Mesodermal cell (in vitro differentiated cells): ENCODE measurements around the gene BOLA2.
"Not testable (repeated sequence)": the region's sequence is repeated elsewhere in the genome, so short reads cannot be mapped to it uniquely, and the experiment has no call there.

Experiments used
- H3K27ac ChIP-seq: 2 replicates; pipeline ENCODE4 v1.7.0; 2013; ENCODE audit warnings: mild to moderate bottlenecking, low read depth, low read length, moderate library complexity; ENCODE audit not compliant: severe bottlenecking
- H3K36me3 ChIP-seq: 2 replicates; pipeline ENCODE4 v1.7.1; 2013; ENCODE audit warnings: mild to moderate bottlenecking, low read length, moderate library complexity; ENCODE audit not compliant: control insufficient read depth, insufficient read depth
- H3K4me1 ChIP-seq: one replicate; pipeline ENCODE4 v1.7.1; 2013; ENCODE audit warnings: mild to moderate bottlenecking, low read length; ENCODE audit not compliant: insufficient read depth, control insufficient read depth, poor library complexity, severe bottlenecking
- H3K4me3 ChIP-seq: 2 replicates; pipeline ENCODE4 v1.7.0; 2013; ENCODE audit warnings: low read length, control low read depth, mild to moderate bottlenecking; ENCODE audit not compliant: insufficient read depth, poor library complexity, severe bottlenecking; ENCODE audit errors: extremely low read depth
- H3K9me3 ChIP-seq: 2 replicates; pipeline ENCODE4 v1.7.1; 2013; ENCODE audit warnings: mild to moderate bottlenecking, low read length, moderate library complexity; ENCODE audit not compliant: control insufficient read depth
- WGBS, 2 experiments: methylation state at CpG; one replicate each; pipeline ENCODE4 v1.1.5; 2013; ENCODE audit warnings: missing lambda C conversion rate in 2 of 2; ENCODE audit not compliant: insufficient coverage in 2 of 2; 5-methylcytosine and 5-hydroxymethylcytosine counted together

Gene BOLA2

GRCh38 chr16:29454828-29455227 lies 677 bp upstream of the BOLA2 start:
- not testable (repeated sequence) for H3K4me1 ChIP-seq, H3K9me3 ChIP-seq, H3K4me3 ChIP-seq, H3K36me3 ChIP-seq, H3K27ac ChIP-seq
- WGBS, 2 experiments = no CpG with 5 or more reads among the region's 29 CpGs

DNA sequence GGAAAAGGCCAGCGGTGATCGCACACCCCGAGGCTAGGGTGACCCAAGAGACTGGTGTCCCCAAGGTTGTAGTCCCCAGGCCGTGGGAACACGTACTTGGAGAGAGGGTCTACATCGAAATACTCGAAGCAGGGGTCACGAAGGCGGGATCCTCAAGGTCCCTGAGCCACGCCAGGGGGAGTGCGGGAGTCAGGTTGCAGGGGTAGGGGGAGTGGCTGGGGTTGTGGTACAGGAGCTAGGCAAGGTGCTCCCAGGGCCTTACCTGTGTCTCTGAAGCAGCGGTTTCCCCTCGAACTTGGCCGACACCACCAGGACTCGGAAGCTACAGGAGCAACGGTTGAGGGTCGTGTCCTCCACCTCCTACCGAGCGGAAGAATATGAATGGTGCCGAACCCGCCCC lies 397 bp downstream of the BOLA2 start:
- not testable (repeated sequence) for H3K4me1 ChIP-seq, H3K36me3 ChIP-seq, H3K4me3 ChIP-seq, H3K27ac ChIP-seq, H3K9me3 ChIP-seq
- WGBS, 2 experiments = no CpG with 5 or more reads among the region's 21 CpGs

GRCh38 chr16:29425390-29425789 lies 28.8 kb downstream of the BOLA2 start:
- H3K9me3 ChIP-seq, H3K36me3 ChIP-seq, H3K4me3 ChIP-seq, H3K4me1 ChIP-seq, H3K27ac ChIP-seq: not testable (repeated sequence)
- no CpG with 5 or more reads among the region's 3 CpGs for WGBS, 2 experiments

- not testable (repeated sequence) for H3K9me3 ChIP-seq, H3K4me3 ChIP-seq, H3K27ac ChIP-seq, H3K4me1 ChIP-seq, H3K36me3 ChIP-seq
- no CpG with 5 or more reads among the region's 2 CpGs for WGBS, 2 experiments
These were observed 30.6 kb downstream of the BOLA2 start for GRCh38 chr16:29423587-29423986.

DNA sequence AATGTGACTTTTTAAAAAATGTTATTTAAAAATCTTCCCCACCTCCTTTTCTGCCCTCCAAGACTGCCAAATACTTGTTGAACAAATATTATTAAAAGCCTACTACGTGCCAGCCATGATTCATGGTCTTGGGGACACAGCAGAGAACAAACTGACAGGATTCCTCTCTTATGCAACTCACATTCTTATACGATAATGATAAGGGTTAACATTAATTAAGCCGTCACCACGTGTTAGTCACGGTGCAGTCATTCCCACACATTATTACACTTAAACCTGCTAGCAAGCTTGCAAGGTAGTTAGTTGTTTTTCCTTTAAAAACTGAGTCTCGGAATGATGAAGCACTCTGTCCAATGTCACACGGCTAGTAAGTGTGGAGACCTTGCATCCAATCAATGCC lies 48.9 kb downstream of the BOLA2 start:
- not testable (repeated sequence) for H3K4me1 ChIP-seq, H3K9me3 ChIP-seq, H3K27ac ChIP-seq, H3K36me3 ChIP-seq, H3K4me3 ChIP-seq
- no CpG with 5 or more reads among the region's 7 CpGs for WGBS, 2 experiments
